Caco-2 (cell line): Measurements from ENCODE around the gene TADA2B. TPM values are rescaled to one million over a fixed set of nuclear protein-coding genes. Genes with fewer than 3 reads are reported as not detected.

ENCODE experiments used
- BruUV-seq: library from RNA; stranded (reverse); fragments of 400-500 nt; replicated peaks from 2 replicates; lab custom pipeline; 2021; lab: Mats Ljungman, UMichigan
- CTCF ChIA-PET: fragments of 300-600 bp; sonication (Branson Sonifier 250); formaldehyde crosslinking; loops from one replicate; lab custom pipeline; 2022; ENCODE audit warnings: antibody characterized with exemption; lab: Charles Lee
- POLR2A ChIA-PET: fragments of 300-600 bp; sonication (Branson Sonifier 250); formaldehyde crosslinking; loops from one replicate; lab custom pipeline; 2022; ENCODE audit warnings: antibody characterized with exemption; lab: Charles Lee
- DNase-seq, 2 experiments: peaks; one replicate each; pipeline versions ENCODE4 v3.0.0 to v3.0.0-alpha.2; 2020 to 2022
- H3K27me3 ChIP-seq: replicated peaks from 2 replicates; pipeline ENCODE4 v1.6.0; 2011; ENCODE audit warnings: low read length; ENCODE audit not compliant: control insufficient read depth, insufficient read depth
- H3K36me3 ChIP-seq: 2 replicates; pipeline ENCODE4 v1.5.1; 2011; ENCODE audit warnings: low read length; ENCODE audit not compliant: control insufficient read depth, insufficient read depth
- H3K4me1 ChIP-seq: fragments of 250-450 bp; sonication (Bioruptor Pico); 2 replicates; pipeline ENCODE4 v1.5.1; 2020; ENCODE audit warnings: mild to moderate bottlenecking
- H3K4me3 ChIP-seq: 2 replicates; pipeline ENCODE4 v1.5.1; 2011; ENCODE audit warnings: low read depth, mild to moderate bottlenecking, control low read depth, low read length
- H3K9me3 ChIP-seq: fragments of 250-450 bp; sonication (Bioruptor Pico); 2 replicates; pipeline ENCODE4 v1.5.1; 2020; ENCODE audit warnings: mild to moderate bottlenecking, moderate library complexity
- H3K27ac Mint-ChIP-seq: one replicate; pipeline ENCODE4 v1.8.0; 2022; ENCODE audit warnings: mixed read lengths; ENCODE audit not compliant: unreplicated experiment
- H3K27me3 Mint-ChIP-seq: one replicate; pipeline ENCODE4 v1.8.0; 2022; ENCODE audit warnings: mixed read lengths; ENCODE audit not compliant: insufficient read depth, unreplicated experiment
- H3K36me3 Mint-ChIP-seq: one replicate; pipeline ENCODE4 v1.8.0; 2022; ENCODE audit warnings: mild to moderate bottlenecking, mixed read lengths; ENCODE audit not compliant: insufficient read depth, unreplicated experiment
- H3K4me1 Mint-ChIP-seq: one replicate; pipeline ENCODE4 v1.8.0; 2022; ENCODE audit warnings: low read depth, mixed read lengths; ENCODE audit not compliant: unreplicated experiment
- H3K4me3 Mint-ChIP-seq: one replicate; pipeline ENCODE4 v1.8.0; 2022; ENCODE audit warnings: mild to moderate bottlenecking, moderate library complexity, mixed read lengths; ENCODE audit not compliant: unreplicated experiment
- H3K9me3 Mint-ChIP-seq: one replicate; pipeline ENCODE4 v1.8.0; 2022; ENCODE audit warnings: mixed read lengths; ENCODE audit not compliant: unreplicated experiment
- CTCF ChIP-seq, 2 experiments: fragments of 200-600 bp in 1 of 2; IDR thresholded peaks; 1 replicate in 1 of 2; 2 replicates in 1 of 2; pipeline versions ENCODE4 v1.5.1 to v1.8.0; 2011 to 2022; ENCODE audit warnings: antibody characterized with exemption in 1 of 2, control low read depth in 1 of 2, inconsistent platforms in 1 of 2, low read depth in 1 of 2, low read length in 1 of 2, mild to moderate bottlenecking in 1 of 2, moderate library complexity in 1 of 2; ENCODE audit not compliant: insufficient read depth in 1 of 2, severe bottlenecking in 1 of 2, unreplicated experiment in 1 of 2
- intact Hi-C: fragments of 100-400 bp; cut with micrococcal nuclease; formaldehyde crosslinking; loops from one replicate; pipeline ENCODE4 v1.10.0; 2022; ENCODE audit not compliant: unreplicated experiment
- total RNA-seq: library from RNA; stranded (reverse); gene quantifications from 2 replicates; pipeline ENCODE4 v1.2.3, GENCODE V29; 2022

The TADA2B gene
- total RNA-seq, 1 experiment from 2014 or later: 21.8 TPM

GRCh38 chr4:7092026-7092425, 48.9 kb downstream of the TADA2B start:
- ChIA-PET CTCF (no interaction called here), POLR2A (no interaction called here)
- Mint-ChIP-seq H3K4me3 (no peak overlapping the region), H3K36me3 (no peaks in the 10 kb centered on the region), H3K4me1 (no peaks in the 10 kb centered on the region), H3K27ac (no peak overlapping the region), H3K27me3 (peaks cover 12% of the 10 kb centered on the region), H3K9me3 (no peaks in the 10 kb centered on the region)
- Histone ChIP-seq H3K36me3 (no peaks in the 10 kb centered on the region), H3K4me3 (no peak overlapping the region), H3K27me3 (no peaks in the 10 kb centered on the region), H3K4me1 (no peaks in the 10 kb centered on the region), H3K9me3 (no peaks in the 10 kb centered on the region)
- DNase-seq: no peak
- no TSS peak for BruUV-seq
- no peak for TF ChIP-seq CTCF (IDR thresholded peaks at IDR 0.05; ENCODE audit: insufficient read depth in 1 of 2, low read depth in 1 of 2, low read length in 1 of 2, severe bottlenecking in 1 of 2, unreplicated experiment in 1 of 2)
- intact Hi-C loops: no loop called here

- Mint-ChIP-seq H3K4me1 (no peaks in the 10 kb centered on the region), H3K9me3 (no peaks in the 10 kb centered on the region), H3K4me3 (no peak overlapping the region), H3K27me3 (peaks cover 12% of the 10 kb centered on the region), H3K27ac (no peak overlapping the region), H3K36me3 (no peaks in the 10 kb centered on the region)
- no peak for TF ChIP-seq CTCF (IDR thresholded peaks at IDR 0.05; ENCODE audit: insufficient read depth in 1 of 2, low read depth in 1 of 2, low read length in 1 of 2, severe bottlenecking in 1 of 2, unreplicated experiment in 1 of 2)
- CTCF ChIA-PET: interaction anchor here (0.6 to 0.7 kb wide), 2 partner anchors 111 to 241 kb away, joined by 3 read pairs; no protein-coding TSS in a partner anchor
- POLR2A ChIA-PET: no interaction called here
- BruUV-seq: no TSS peak
- H3K4me3 ChIP-seq: no peak overlapping the region
- H3K36me3 ChIP-seq: no peaks in the 10 kb centered on the region
- H3K9me3 ChIP-seq: no peaks in the 10 kb centered on the region
- no peaks in the 10 kb centered on the region for H3K27me3 ChIP-seq
- H3K4me1 ChIP-seq: no peaks in the 10 kb centered on the region
- intact Hi-C loops: no loop called here
- DNase-seq: no peak
Measured at GRCh38 chr4:7094916-7095315, 51.7 kb downstream of the TADA2B start.

- no peaks in the 10 kb centered on the region for H3K9me3 Mint-ChIP-seq
- no peak for TF ChIP-seq CTCF (IDR thresholded peaks at IDR 0.05; ENCODE audit: insufficient read depth in 1 of 2, low read depth in 1 of 2, low read length in 1 of 2, severe bottlenecking in 1 of 2, unreplicated experiment in 1 of 2)
- intact Hi-C loops: no loop called here
- Histone ChIP-seq H3K4me3 (no peak overlapping the region), H3K9me3 (no peaks in the 10 kb centered on the region), H3K4me1 (no peaks in the 10 kb centered on the region), H3K27me3 (no peaks in the 10 kb centered on the region), H3K36me3 (no peaks in the 10 kb centered on the region)
- H3K27me3 Mint-ChIP-seq: peaks cover 12% of the 10 kb centered on the region
- H3K4me1 Mint-ChIP-seq: no peaks in the 10 kb centered on the region
- POLR2A ChIA-PET: no interaction called here
- DNase-seq: no peak
- H3K36me3 Mint-ChIP-seq: no peaks in the 10 kb centered on the region
- CTCF ChIA-PET: no interaction called here
- no TSS peak for BruUV-seq
- H3K4me3 Mint-ChIP-seq: no peak overlapping the region
- H3K27ac Mint-ChIP-seq: no peak overlapping the region
Measured at GRCh38 chr4:7095611-7096155, 52.5 kb downstream of the TADA2B start.
